Subcutaneous abdominal adipose tissue (tissue), 5 donors: Measurements from ENCODE around the gene NFE2L3.
A peak's percentile ranks its signal among the peaks of the same experiment; 100 is the strongest.
"Not testable (repeated sequence)": the region's sequence is repeated elsewhere in the genome, so short reads cannot be mapped to it uniquely, and the experiment has no call there.

Source experiments
- H3K27ac ChIP-seq: one replicate; pipeline ENCODE4 v1.7.0; 2013; ENCODE audit warnings: low read depth, mild to moderate bottlenecking, inconsistent platforms, low read length, moderate library complexity
- H3K27me3 ChIP-seq, 5 donors: one replicate each; pipeline ENCODE4 v1.7.0; 2013; ENCODE audit warnings: low read length in 5 of 5, inconsistent platforms in 1 of 5; ENCODE audit not compliant: control insufficient read depth in 5 of 5, insufficient read depth in 4 of 5
- H3K36me3 ChIP-seq, 5 donors: one replicate each; pipeline ENCODE4 v1.7.0; 2013; ENCODE audit warnings: low read length in 5 of 5; ENCODE audit not compliant: control insufficient read depth in 5 of 5, insufficient read depth in 5 of 5
- H3K4me1 ChIP-seq, 5 donors: one replicate each; pipeline ENCODE4 v1.7.0; 2013; ENCODE audit warnings: low read length in 5 of 5, mild to moderate bottlenecking in 3 of 5, moderate library complexity in 1 of 5; ENCODE audit not compliant: control insufficient read depth in 5 of 5, insufficient read depth in 5 of 5
- H3K4me3 ChIP-seq, 5 donors: one replicate each; pipeline ENCODE4 v1.7.0; 2013; ENCODE audit warnings: low read length in 5 of 5, low read depth in 1 of 5
- H3K9ac ChIP-seq, 5 donors: one replicate each; pipeline ENCODE4 v1.7.0; 2013; ENCODE audit warnings: low read length in 5 of 5, mild to moderate bottlenecking in 4 of 5, moderate library complexity in 3 of 5
- H3K9me3 ChIP-seq, 5 donors: one replicate each; pipeline ENCODE4 v1.7.0; 2013; ENCODE audit warnings: low read length in 5 of 5; ENCODE audit not compliant: control insufficient read depth in 5 of 5
- donor health status: healthy.
- donor health status: healthy.
- donor health status: healthy.
- donor health status: healthy.
- donor health status: healthy.

Gene NFE2L3

DNA sequence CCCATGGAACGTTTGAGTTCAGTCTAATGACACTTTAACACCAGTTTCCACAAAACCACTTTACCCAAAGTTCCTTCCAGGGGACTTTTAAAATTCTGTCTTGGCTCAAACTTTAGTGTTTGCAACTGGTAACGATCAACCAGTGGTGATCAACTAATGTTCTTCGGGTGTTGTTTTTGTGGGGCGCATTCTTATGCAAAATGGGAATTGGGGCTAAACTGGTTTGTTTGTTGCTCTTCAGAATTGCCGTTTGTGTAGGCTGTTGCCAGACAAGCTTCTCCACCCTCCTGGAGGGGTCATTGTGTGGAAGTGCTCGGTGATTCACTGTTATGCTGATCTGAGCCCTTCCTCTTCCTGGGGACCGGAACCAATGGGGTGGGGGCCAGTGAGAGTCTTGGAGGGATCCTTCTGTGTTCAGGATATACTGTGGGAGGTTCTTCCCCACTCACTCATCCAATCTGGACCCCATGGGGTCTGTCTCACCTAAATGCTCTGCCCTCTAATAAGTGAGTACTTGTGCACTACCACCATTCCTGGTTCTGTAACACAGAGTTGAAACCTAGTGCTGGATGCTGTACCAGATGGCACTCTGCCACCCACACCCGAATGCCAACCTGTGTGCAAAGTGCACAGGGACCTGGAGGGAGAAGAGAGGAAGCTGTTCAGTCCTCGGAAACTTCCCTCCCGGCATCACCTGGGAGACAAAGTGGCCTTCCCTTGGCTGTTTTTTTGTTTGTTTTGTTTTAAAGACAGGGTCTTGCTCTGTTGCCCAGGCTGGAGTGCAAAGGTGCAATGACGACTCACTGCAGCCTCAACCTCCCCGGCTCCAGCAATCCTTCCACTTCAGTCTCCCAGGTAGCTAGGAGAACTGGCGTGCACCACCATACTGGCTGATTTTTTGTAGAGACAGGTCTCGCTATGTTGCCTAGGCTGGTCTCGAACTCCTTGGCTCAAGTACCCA, 2.1 kb downstream of the NFE2L3 start:
- Histone ChIP-seq H3K27me3 (peaks cover 0 to 11% (median 4%) of the 10 kb centered on the region in 5 donors), H3K36me3 (no peaks in the 10 kb centered on the region), H3K9me3 (no peaks in the 10 kb centered on the region), H3K9ac (no peak overlapping the region), H3K4me1 (peaks cover 0 to 51% (median 22%) of the 10 kb centered on the region in 5 donors), H3K4me3 (peak overlapping the region in 3 of 5 donors; percentile 45 to 71 (median 49)), H3K27ac (no peak overlapping the region)

DNA sequence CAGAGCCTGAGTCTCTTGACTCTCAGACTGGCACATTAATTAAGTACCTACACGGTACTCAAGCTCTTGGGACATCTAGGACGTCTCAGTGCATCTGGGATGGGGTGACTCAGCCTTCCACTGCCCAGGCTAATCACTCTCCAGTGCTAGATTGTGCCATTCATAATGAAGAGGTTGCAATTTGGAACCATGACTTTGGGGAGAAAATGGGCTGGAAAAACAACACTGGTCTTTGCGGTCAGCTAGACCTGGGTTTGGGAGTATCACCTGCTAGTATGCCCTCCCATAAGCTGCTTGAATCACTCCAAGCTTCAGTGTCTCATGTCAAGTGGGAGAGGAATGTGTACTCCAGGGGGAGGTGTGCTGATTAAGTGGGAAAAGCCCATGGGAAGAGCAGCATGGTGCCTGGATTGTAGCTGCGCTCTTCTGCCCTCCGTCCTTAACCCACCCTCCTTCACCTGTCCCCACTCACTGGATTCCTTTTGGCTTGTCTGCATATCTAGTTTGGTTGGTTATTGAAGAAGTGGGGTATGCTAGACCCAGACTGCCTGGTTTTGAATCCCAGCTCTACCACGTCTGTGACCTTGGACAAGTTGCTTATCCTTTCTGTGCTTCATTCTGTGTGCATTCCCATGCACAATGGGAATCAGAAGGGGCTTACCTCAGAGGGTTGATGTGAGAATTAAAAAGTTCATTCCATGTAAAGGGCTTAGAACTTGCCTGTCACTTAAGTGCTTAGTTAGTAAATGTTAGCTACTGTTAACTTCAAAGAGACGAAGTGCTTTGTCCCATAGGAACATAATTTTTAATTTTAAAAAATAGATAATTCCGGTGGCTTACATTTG, 3.8 kb downstream of the NFE2L3 start:
- Histone ChIP-seq H3K36me3 (no peaks in the 10 kb centered on the region), H3K4me3 (peak overlapping the region in 3 of 5 donors; percentile 9 to 13 (median 12)), H3K9me3 (no peaks in the 10 kb centered on the region), H3K9ac (peak overlapping the region in 2 of 5 donors; percentile 26 to 37), H3K4me1 (peaks cover 0 to 51% (median 22%) of the 10 kb centered on the region in 5 donors), H3K27me3 (peaks cover 0 to 11% (median 4%) of the 10 kb centered on the region in 5 donors), H3K27ac (peak overlapping the region; percentile 42)

DNA sequence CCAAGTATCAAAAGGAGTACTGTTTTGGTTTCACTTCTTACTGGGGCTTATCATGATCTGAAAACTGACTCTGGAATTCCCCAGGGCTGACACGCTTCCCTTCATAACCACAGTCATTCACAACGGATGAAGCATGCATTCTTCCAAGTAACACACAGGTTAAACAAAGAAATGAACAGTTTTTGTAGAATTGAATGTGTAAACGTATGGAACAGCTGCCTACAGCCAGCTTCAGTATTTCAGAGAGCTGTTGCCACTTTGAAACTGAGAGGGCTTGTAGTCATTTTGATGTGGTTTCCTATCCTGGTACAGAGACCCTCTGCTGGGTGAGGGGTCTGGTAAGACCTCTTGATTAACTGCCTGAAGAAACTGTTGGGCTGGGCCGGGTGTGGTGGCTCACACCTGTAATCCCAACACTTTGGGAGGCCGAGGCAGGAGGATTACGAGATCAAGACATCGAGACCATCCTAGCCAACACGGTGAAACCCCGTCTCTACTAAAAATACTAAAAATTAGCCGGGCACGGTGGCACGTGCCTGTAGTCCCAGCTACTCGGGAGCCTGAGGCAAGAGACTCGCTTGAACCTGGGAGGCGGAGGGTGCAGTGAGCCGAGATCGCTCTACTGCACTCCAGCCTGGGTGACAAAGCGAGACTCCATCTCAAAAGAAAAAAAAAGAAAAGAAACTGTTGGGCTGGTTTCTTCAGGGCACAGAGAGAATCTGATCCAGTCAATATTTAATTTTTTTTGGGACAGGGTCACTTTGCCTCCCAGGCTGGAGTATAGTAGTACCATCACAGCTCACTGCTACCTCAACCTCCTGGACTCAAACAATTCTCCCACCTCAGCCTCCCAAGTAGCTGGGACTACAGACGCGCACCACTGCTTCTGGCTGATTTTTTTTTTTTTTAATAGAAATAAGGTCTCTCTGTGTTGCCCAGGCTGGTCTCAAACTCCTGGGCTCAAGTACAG, 4.7 kb downstream of the NFE2L3 start:
- no peaks in the 10 kb centered on the region for H3K9me3 ChIP-seq
- peak overlapping the region; percentile 42 for H3K27ac ChIP-seq
- H3K4me1 ChIP-seq = peaks cover 0 to 46% (median 20%) of the 10 kb centered on the region in 5 donors
- peak overlapping the region in 1 of 5 donors; percentile 26 for H3K9ac ChIP-seq
- peaks cover 0 to 9% (median 4%) of the 10 kb centered on the region in 5 donors for H3K27me3 ChIP-seq
- peak overlapping the region in 1 of 5 donors; percentile 13 for H3K4me3 ChIP-seq
- H3K36me3 ChIP-seq = no peaks in the 10 kb centered on the region

DNA sequence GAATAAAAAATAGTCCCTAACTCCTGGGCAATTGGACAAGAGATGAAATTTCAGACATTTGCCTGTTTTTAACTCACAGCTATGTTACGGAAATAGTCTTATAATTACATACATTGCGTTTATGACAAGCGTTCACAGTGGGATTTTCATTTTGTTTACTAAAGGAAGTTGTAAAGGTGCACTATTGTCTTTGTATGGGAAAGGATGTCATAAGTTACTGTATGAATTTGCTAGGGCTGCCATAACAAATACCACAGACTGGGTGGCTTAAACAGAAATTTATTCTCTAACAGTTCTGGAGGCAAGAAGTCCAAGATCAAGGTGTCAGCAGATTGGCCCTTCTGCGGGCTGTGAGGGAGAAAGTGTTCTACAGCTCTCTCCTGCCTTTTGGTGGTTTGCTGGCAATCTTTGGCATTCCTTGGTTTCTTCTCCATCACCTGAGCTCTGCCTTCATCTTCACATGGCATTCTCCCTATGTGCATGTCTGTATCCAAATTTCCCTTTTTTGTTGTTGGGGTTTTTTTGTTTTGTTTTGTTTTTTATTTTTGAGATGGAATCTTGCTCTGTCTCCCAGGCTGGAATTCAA, 5.6 kb downstream of the NFE2L3 start:
- Histone ChIP-seq H3K4me1 (peaks cover 0 to 39% (median 15%) of the 10 kb centered on the region in 5 donors), H3K9ac (no peak overlapping the region), H3K27ac (no peak overlapping the region), H3K27me3 (peaks cover 0 to 8% (median 4%) of the 10 kb centered on the region in 5 donors), H3K4me3 (no peak overlapping the region), H3K36me3 (no peaks in the 10 kb centered on the region), H3K9me3 (no peaks in the 10 kb centered on the region)

- Histone ChIP-seq H3K36me3 (no peaks in the 10 kb centered on the region), H3K4me1 (peaks cover 0 to 24% (median 7%) of the 10 kb centered on the region in 5 donors), H3K4me3 (no peak overlapping the region), H3K27ac (no peak overlapping the region), H3K27me3 (no peaks in the 10 kb centered on the region), H3K9me3 (no peaks in the 10 kb centered on the region), H3K9ac (no peak overlapping the region)
Measured at GRCh38 chr7:26159243-26159642, 7.2 kb downstream of the NFE2L3 start.

DNA sequence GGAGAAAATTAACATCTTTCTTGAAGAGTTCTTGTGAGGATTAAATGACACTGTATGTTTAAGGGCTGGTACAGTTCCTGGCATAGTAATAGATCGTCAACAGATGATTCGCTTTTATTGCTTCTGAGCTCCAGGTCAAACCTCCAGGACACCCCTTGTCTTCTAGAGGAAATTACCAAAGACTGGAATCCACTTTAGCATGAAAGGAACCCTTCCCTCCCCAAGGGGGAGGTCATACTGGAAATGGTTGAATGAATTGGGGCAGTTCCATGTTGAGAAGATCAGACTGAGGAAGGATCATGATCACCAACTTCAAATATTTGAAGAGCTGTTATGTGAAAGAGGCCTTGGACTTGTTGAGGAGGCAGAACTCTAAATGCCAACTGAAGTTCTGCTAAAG, 8.9 kb downstream of the NFE2L3 start:
- Histone ChIP-seq H3K36me3 (no peaks in the 10 kb centered on the region), H3K27me3 (no peaks in the 10 kb centered on the region), H3K9me3 (no peaks in the 10 kb centered on the region), H3K27ac (no peak overlapping the region), H3K4me1 (peaks cover 0 to 7% (median 6%) of the 10 kb centered on the region in 5 donors), H3K9ac (no peak overlapping the region), H3K4me3 (no peak overlapping the region)

DNA sequence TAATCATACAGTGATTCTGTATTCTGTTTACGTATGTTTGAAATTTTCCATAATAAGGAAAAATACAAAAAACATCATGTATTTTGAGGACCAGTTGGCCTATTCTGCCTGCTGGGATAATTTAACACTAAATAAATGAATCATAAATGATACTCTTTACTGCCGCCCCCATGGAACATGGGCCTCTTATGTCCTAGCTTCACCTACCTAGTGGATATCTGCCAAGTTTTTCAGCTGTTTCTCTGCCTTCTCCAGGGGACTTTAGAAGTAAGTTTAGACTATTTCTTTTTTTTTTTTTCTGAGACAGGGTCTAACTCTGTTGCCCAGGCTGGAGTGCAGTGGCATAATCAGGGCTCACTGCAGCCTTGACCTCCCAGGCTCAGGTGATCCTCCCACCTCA, 10.4 kb downstream of the NFE2L3 start:
- Histone ChIP-seq H3K9ac (no peak overlapping the region), H3K27ac (no peak overlapping the region), H3K4me1 (no peaks in the 10 kb centered on the region), H3K27me3 (peaks cover 0 to 5% (median 0%) of the 10 kb centered on the region in 5 donors), H3K9me3 (no peaks in the 10 kb centered on the region), H3K36me3 (no peaks in the 10 kb centered on the region), H3K4me3 (no peak overlapping the region)

- H3K4me3 ChIP-seq = not testable (repeated sequence)
Measured at GRCh38 chr7:26163804-26164203, 11.8 kb downstream of the NFE2L3 start.

More at GRCh38 chr7:26163804-26164203, 11.8 kb downstream of the NFE2L3 start:
- H3K27me3 ChIP-seq, H3K9ac ChIP-seq, H3K4me1 ChIP-seq, H3K27ac ChIP-seq, H3K9me3 ChIP-seq, H3K36me3 ChIP-seq: not testable (repeated sequence)
